IMR-90 (cell line): ENCODE data around the gene ASH1L. TPM values are rescaled to one million over a fixed set of nuclear protein-coding genes. Genes with fewer than 3 reads are reported as not detected.
A peak's percentile ranks its signal among the peaks of the same experiment; 100 is the strongest.

Source experiments
- ATAC-seq: fragments of 200-7000 bp; cut with Tn5 transposase; 2 replicates; pipeline ENCODE4 v1.9.1; 2020; ENCODE audit warnings: low read depth, mild to moderate bottlenecking, moderate library complexity
- BruUV-seq: library from RNA; stranded (reverse); fragments of 400-500 nt; replicated peaks from 2 replicates; lab custom pipeline; 2021; lab: Mats Ljungman, UMichigan
- CTCF ChIA-PET: fragments of 300-600 bp; formaldehyde crosslinking; extraction: SDS; loops from one replicate; lab custom pipeline; 2021; ENCODE audit warnings: antibody characterized with exemption; lab: Yijun Ruan, JAX
- POLR2A ChIA-PET: fragments of 300-600 bp; sonication (Branson Sonifier 250); formaldehyde crosslinking; loops from one replicate; lab custom pipeline; 2022; ENCODE audit warnings: antibody characterized with exemption; ENCODE audit not compliant: unreplicated experiment; lab: Charles Lee
- DNase-seq: peaks from one replicate; pipeline ENCODE4 v3.0.0; 2013
- H2AFZ ChIP-seq: replicated peaks from 2 replicates; pipeline ENCODE3; 2013; ENCODE audit warnings: low read length, mild to moderate bottlenecking; ENCODE audit not compliant: poor library complexity
- H2AK5ac ChIP-seq: 2 replicates; pipeline ENCODE4 v1.6.1; 2013; ENCODE audit warnings: low read depth, low read length, inconsistent platforms
- H2AK9ac ChIP-seq: replicated peaks from 2 replicates; pipeline ENCODE3; 2013; ENCODE audit warnings: mild to moderate bottlenecking, low read depth, low read length, moderate library complexity; ENCODE audit not compliant: poor library complexity
- H2BK120ac ChIP-seq: 2 replicates; pipeline ENCODE4 v1.6.1; 2013; ENCODE audit warnings: low read depth, low read length, inconsistent platforms
- H2BK15ac ChIP-seq: 3 replicates; pipeline ENCODE4 v1.6.1; 2013; ENCODE audit warnings: low read depth, low read length, inconsistent platforms
- H2BK20ac ChIP-seq: 2 replicates; pipeline ENCODE4 v1.6.1; 2013; ENCODE audit warnings: low read depth, mild to moderate bottlenecking, inconsistent platforms, low read length, moderate library complexity
- H2BK5ac ChIP-seq: 2 replicates; pipeline ENCODE4 v1.6.1; 2013; ENCODE audit warnings: mild to moderate bottlenecking, low read depth, low read length, inconsistent platforms; ENCODE audit not compliant: poor library complexity, severe bottlenecking
- H3K14ac ChIP-seq: replicated peaks from 2 replicates; pipeline ENCODE4 v1.6.1; 2013; ENCODE audit warnings: low read depth, low read length, inconsistent platforms
- H3K18ac ChIP-seq: 2 replicates; pipeline ENCODE4 v1.6.1; 2013; ENCODE audit warnings: low read depth, low read length, control low read depth
- H3K23ac ChIP-seq: 2 replicates; pipeline ENCODE4 v1.6.1; 2013; ENCODE audit warnings: low read depth, low read length, inconsistent platforms
- H3K27ac ChIP-seq: 2 replicates; pipeline ENCODE4 v1.5.1; 2013; ENCODE audit warnings: mild to moderate bottlenecking, control low read depth, low read length; ENCODE audit not compliant: insufficient read depth
- H3K27me3 ChIP-seq: 2 replicates; pipeline ENCODE4 v1.6.1; 2013; ENCODE audit warnings: low read length; ENCODE audit not compliant: control insufficient read depth, insufficient read depth
- H3K36me3 ChIP-seq: 2 replicates; pipeline ENCODE4 v1.6.1; 2013; ENCODE audit warnings: low read length, mixed read lengths; ENCODE audit not compliant: control insufficient read depth, insufficient read depth
- H3K4ac ChIP-seq: 2 replicates; pipeline ENCODE4 v1.6.1; 2013; ENCODE audit warnings: low read depth, low read length, inconsistent platforms
- H3K4me1 ChIP-seq: 2 replicates; pipeline ENCODE4 v1.6.1; 2013; ENCODE audit warnings: low read length, mixed read lengths; ENCODE audit not compliant: control insufficient read depth, insufficient read depth
- H3K4me2 ChIP-seq: 2 replicates; pipeline ENCODE4 v1.6.1; 2013; ENCODE audit warnings: low read depth, mild to moderate bottlenecking, control low read depth, low read length, moderate library complexity
- H3K4me3 ChIP-seq: 2 replicates; pipeline ENCODE4 v1.5.1; 2013; ENCODE audit warnings: low read depth, mild to moderate bottlenecking, control low read depth, low read length, moderate library complexity; ENCODE audit not compliant: insufficient read depth
- H3K56ac ChIP-seq: 2 replicates; pipeline ENCODE4 v1.6.1; 2013; ENCODE audit warnings: low read length, inconsistent platforms; ENCODE audit not compliant: insufficient read depth; ENCODE audit errors: extremely low read depth
- H3K79me1 ChIP-seq, 2 experiments: 2 replicates each; pipeline ENCODE4 v1.6.1; 2013; ENCODE audit warnings: low read length in 2 of 2, inconsistent platforms in 1 of 2, low read depth in 1 of 2
- H3K9ac ChIP-seq: 2 replicates; pipeline ENCODE4 v1.6.1; 2013; ENCODE audit warnings: low read depth, low read length, control low read depth
- H3K9me1 ChIP-seq: 2 replicates; pipeline ENCODE4 v1.6.1; 2013; ENCODE audit warnings: low read length, inconsistent platforms; ENCODE audit not compliant: insufficient read depth
- H3K9me3 ChIP-seq: 2 replicates; pipeline ENCODE4 v1.6.1; 2013; ENCODE audit warnings: low read length; ENCODE audit not compliant: control insufficient read depth, insufficient read depth
- H4K20me1 ChIP-seq: 2 replicates; pipeline ENCODE4 v1.6.1; 2013; ENCODE audit warnings: low read length, inconsistent platforms; ENCODE audit not compliant: insufficient read depth
- H4K5ac ChIP-seq: 2 replicates; pipeline ENCODE4 v1.6.1; 2013; ENCODE audit warnings: mild to moderate bottlenecking, low read depth, low read length, control low read depth
- H4K8ac ChIP-seq, 2 experiments: 2 replicates each; pipeline ENCODE4 v1.6.1; 2013; ENCODE audit warnings: low read depth in 2 of 2, low read length in 2 of 2, control low read depth in 1 of 2, inconsistent platforms in 1 of 2
- H4K91ac ChIP-seq: 2 replicates; pipeline ENCODE4 v1.6.1; 2013; ENCODE audit warnings: low read depth, low read length, inconsistent platforms; ENCODE audit not compliant: insufficient read depth
- BHLHE40 ChIP-seq: fragments of 150-350 bp; IDR thresholded peaks from 2 replicates; pipeline ENCODE4 v1.6.1; 2016; ENCODE audit warnings: mild to moderate bottlenecking, low read depth, low read length
- CEBPB ChIP-seq: IDR thresholded peaks from 2 replicates; pipeline ENCODE4 v1.6.1; 2012; ENCODE audit warnings: low read depth, low read length, improper control_type of control experiment
- CHD1 ChIP-seq: IDR thresholded peaks from 2 replicates; pipeline ENCODE4 v1.6.1; 2012; ENCODE audit warnings: low read depth, low read length, improper control_type of control experiment
- WGBS, 2 experiments: methylation state at CpG; one replicate each; pipeline versions ENCODE4 v1.1.5 to v1.1.7; 2013; ENCODE audit warnings: missing lambda C conversion rate in 2 of 2; ENCODE audit not compliant: insufficient read length in 1 of 2; ENCODE audit errors: extremely low coverage in 2 of 2; 5-methylcytosine and 5-hydroxymethylcytosine counted together
- dilution Hi-C: fragments of 300-500 bp; cut with HindIII; formaldehyde crosslinking; loops from one replicate; pipeline ENCODE4 v1.14.3; 2018; ENCODE audit warnings: low sequenced_read_pairs; ENCODE audit not compliant: unreplicated experiment
- in situ Hi-C: fragments of 300-500 bp; cut with MboI; formaldehyde crosslinking; loops from 3 replicates; pipeline ENCODE4 v1.14.3; 2019; ENCODE audit warnings: low sequenced_read_pairs, inconsistent platforms, mixed read lengths
- intact Hi-C: fragments of 100-400 bp; cut with micrococcal nuclease; formaldehyde crosslinking; loops from 2 replicates; pipeline ENCODE4 v1.10.0; 2022
- polyA plus RNA-seq, 3 experiments: library from polyadenylated mRNA; depleted of rRNA; stranded (reverse); fragments of >200 nt; gene quantifications; 2 replicates each; pipeline ENCODE4 v1.2.3, GENCODE V29; 2012; ENCODE audit warnings: low replicate concordance in 1 of 3
- total RNA-seq: library from RNA; depleted of rRNA; stranded (reverse); fragments of >200 nt; gene quantifications from 2 replicates; pipeline ENCODE4 v1.2.3, GENCODE V29; 2012
- TF ChIP-seq, protein P1 (sequence below): conservative IDR thresholded peaks from 2 replicates; pipeline ENCODE4 v1.5.1; 2012; ENCODE audit warnings: mild to moderate bottlenecking, low read depth, low read length, improper control_type of control experiment
- TF ChIP-seq, protein P2 (sequence below): fragments of 150-350 bp; IDR thresholded peaks from 2 replicates; pipeline ENCODE4 v1.6.1; 2016; ENCODE audit warnings: low read depth, mild to moderate bottlenecking, low read length, moderate library complexity, borderline replicate concordance

Gene ASH1L
- total and polyA plus RNA-seq, 2 of the 4 experiments (the other 2 are of a cell fraction) = 13.7 to 18.5 TPM

DNA sequence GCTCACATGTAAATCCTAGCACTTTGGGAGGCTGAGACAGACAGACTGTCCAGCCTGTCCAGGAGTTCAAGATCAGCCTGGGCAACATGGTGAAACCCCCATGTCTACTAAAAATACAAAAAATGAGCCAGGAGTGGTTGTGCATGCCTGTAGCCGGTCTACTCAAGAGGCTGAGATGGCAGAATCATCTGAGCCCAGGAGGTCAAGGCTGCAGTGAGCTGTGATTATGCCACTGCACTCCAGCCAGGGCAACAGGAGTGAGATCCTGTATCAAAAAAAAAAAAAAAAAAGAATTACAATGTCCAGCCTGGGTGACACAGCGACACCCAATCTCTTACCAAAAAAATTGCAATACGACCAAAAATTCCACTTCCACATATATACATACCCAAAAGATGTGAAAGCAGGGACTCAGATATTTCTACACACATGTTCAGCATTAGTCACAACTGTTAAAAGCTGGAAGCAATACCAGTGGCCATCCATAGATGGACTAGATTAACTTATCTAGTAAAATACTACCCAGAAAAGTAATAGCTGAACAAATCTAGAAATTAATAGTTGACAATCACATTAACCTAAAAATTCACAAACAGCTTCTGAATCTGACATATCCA, 49.2 kb downstream of the ASH1L start:
- Histone ChIP-seq H2AK9ac (no peak overlapping the region), H3K23ac (no peak overlapping the region), H3K79me1 (peaks cover 26 to 68% of the 10 kb centered on the region in 2 experiments), H4K8ac (no peak overlapping the region), H3K27ac (peak overlapping the region; percentile 25; the same call in 1 of the 2 replicates), H2BK120ac (no peak overlapping the region), H3K36me3 (peaks cover 4% of the 10 kb centered on the region; the same call in 1 of the 2 replicates), H2AFZ (no peak overlapping the region), H3K27me3 (no peaks in the 10 kb centered on the region), H3K4me3 (no peak overlapping the region), H3K14ac (0 out of 2 replicates have a peak overlapping the region, but pooled peaks have one; percentile 18), H3K9me3 (no peaks in the 10 kb centered on the region), H3K56ac (no peak overlapping the region), H3K18ac (no peak overlapping the region), H2BK15ac (no peak overlapping the region), H4K5ac (no peak overlapping the region), H4K20me1 (peaks cover 38% of the 10 kb centered on the region), H3K9ac (no peak overlapping the region), H3K9me1 (peaks cover 14% of the 10 kb centered on the region; the same call in 1 of the 2 replicates), H3K4ac (no peak overlapping the region), H2BK5ac (no peak overlapping the region), H3K4me1 (peaks cover 2% of the 10 kb centered on the region), H2AK5ac (no peak overlapping the region), H2BK20ac (no peak overlapping the region), H3K4me2 (no peak overlapping the region), H4K91ac (no peak overlapping the region)
- no peak for TF ChIP-seq BHLHE40
- no peak for TF ChIP-seq CHD1
- peak; percentile 49; the same call in 1 of the 2 replicates for TF ChIP-seq CEBPB
- TF ChIP-seq, protein P1, sequence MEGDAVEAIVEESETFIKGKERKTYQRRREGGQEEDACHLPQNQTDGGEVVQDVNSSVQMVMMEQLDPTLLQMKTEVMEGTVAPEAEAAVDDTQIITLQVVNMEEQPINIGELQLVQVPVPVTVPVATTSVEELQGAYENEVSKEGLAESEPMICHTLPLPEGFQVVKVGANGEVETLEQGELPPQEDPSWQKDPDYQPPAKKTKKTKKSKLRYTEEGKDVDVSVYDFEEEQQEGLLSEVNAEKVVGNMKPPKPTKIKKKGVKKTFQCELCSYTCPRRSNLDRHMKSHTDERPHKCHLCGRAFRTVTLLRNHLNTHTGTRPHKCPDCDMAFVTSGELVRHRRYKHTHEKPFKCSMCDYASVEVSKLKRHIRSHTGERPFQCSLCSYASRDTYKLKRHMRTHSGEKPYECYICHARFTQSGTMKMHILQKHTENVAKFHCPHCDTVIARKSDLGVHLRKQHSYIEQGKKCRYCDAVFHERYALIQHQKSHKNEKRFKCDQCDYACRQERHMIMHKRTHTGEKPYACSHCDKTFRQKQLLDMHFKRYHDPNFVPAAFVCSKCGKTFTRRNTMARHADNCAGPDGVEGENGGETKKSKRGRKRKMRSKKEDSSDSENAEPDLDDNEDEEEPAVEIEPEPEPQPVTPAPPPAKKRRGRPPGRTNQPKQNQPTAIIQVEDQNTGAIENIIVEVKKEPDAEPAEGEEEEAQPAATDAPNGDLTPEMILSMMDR = peak; percentile 22; the same call in 1 of the 2 replicates
- TF ChIP-seq, protein P2, sequence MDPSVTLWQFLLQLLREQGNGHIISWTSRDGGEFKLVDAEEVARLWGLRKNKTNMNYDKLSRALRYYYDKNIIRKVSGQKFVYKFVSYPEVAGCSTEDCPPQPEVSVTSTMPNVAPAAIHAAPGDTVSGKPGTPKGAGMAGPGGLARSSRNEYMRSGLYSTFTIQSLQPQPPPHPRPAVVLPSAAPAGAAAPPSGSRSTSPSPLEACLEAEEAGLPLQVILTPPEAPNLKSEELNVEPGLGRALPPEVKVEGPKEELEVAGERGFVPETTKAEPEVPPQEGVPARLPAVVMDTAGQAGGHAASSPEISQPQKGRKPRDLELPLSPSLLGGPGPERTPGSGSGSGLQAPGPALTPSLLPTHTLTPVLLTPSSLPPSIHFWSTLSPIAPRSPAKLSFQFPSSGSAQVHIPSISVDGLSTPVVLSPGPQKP = no peak
- no CpG with 5 or more reads among the region's 3 CpGs for WGBS, 2 experiments
- intact Hi-C loops = no loop called here
- dilution Hi-C loops = no loop called here
- DNase-seq = peak; percentile 79
- ChIA-PET CTCF (interaction anchor here (1.0 kb wide), 1 partner anchor 9 kb away, joined by 6 read pairs; no protein-coding TSS in a partner anchor), POLR2A (no interaction called here)
- peak; percentile 88 for ATAC-seq
- in situ Hi-C loops = no loop called here
- no TSS peak for BruUV-seq
